Neural progenitor cell (in vitro differentiated cells): Measurements from ENCODE around the gene CBLC. TPM values are rescaled to one million over a fixed set of nuclear protein-coding genes. Genes with fewer than 3 reads are reported as not detected.

Experiments used
- DNase-seq: peaks from one replicate; pipeline ENCODE4 v3.0.0-alpha.2; 2016; ENCODE audit warnings: low spot score
- H2AFZ ChIP-seq: fragments of 200-600 bp; sonication (generic); replicated peaks from 2 replicates; pipeline ENCODE4 v1.6.1; 2016; ENCODE audit warnings: antibody characterized with exemption
- H3F3A ChIP-seq: fragments of 200-600 bp; sonication (generic); 2 replicates; pipeline ENCODE4 v1.6.1; 2016; ENCODE audit warnings: antibody characterized with exemption, low read depth
- H3K27ac ChIP-seq: fragments of 200-600 bp; sonication (generic); 2 replicates; pipeline ENCODE4 v1.5.1; 2016; ENCODE audit warnings: mild to moderate bottlenecking
- H3K27me3 ChIP-seq: fragments of 200-600 bp; sonication (generic); 2 replicates; pipeline ENCODE4 v1.6.1; 2016; ENCODE audit warnings: mild to moderate bottlenecking, moderate library complexity
- H3K36me3 ChIP-seq: fragments of 200-600 bp; sonication (generic); 2 replicates; pipeline ENCODE4 v1.5.1; 2016
- H3K4me1 ChIP-seq: fragments of 200-600 bp; sonication (generic); 2 replicates; pipeline ENCODE4 v1.6.1; 2016; ENCODE audit warnings: mixed run types
- H3K4me2 ChIP-seq: fragments of 200-600 bp; sonication (generic); 2 replicates; pipeline ENCODE4 v1.6.1; 2016
- H3K4me3 ChIP-seq: fragments of 200-600 bp; sonication (generic); 2 replicates; pipeline ENCODE4 v1.5.1; 2016
- H3K79me2 ChIP-seq: fragments of 200-600 bp; sonication (generic); 2 replicates; pipeline ENCODE4 v1.6.1; 2016; ENCODE audit warnings: low read depth
- H3K9ac ChIP-seq: fragments of 200-600 bp; sonication (generic); 2 replicates; pipeline ENCODE4 v1.6.1; 2016
- H3K9me3 ChIP-seq: fragments of 200-600 bp; sonication (generic); 2 replicates; pipeline ENCODE4 v1.5.1; 2016; ENCODE audit warnings: low read depth
- H4K20me1 ChIP-seq: fragments of 200-600 bp; sonication (generic); 2 replicates; pipeline ENCODE4 v1.6.1; 2016; ENCODE audit warnings: low read depth
- H3K27ac Mint-ChIP-seq: 3 replicates; pipeline ENCODE4 v1.8.0; 2021; ENCODE audit warnings: mixed read lengths
- H3K27me3 Mint-ChIP-seq: 2 replicates; pipeline ENCODE4 v1.8.0; 2022; ENCODE audit warnings: low read depth, mild to moderate bottlenecking, inconsistent platforms, moderate library complexity, mixed read lengths; ENCODE audit not compliant: insufficient read depth
- H3K36me3 Mint-ChIP-seq: 3 replicates; pipeline ENCODE4 v1.8.0; 2021; ENCODE audit warnings: mixed read lengths
- H3K4me1 Mint-ChIP-seq: 3 replicates; pipeline ENCODE4 v1.8.0; 2021; ENCODE audit warnings: mixed read lengths
- H3K4me3 Mint-ChIP-seq: 3 replicates; pipeline ENCODE4 v1.8.0; 2021; ENCODE audit warnings: mild to moderate bottlenecking, moderate library complexity, mixed read lengths
- H3K9me3 Mint-ChIP-seq: 3 replicates; pipeline ENCODE4 v1.8.0; 2020; ENCODE audit warnings: mixed read lengths
- CTCF ChIP-seq: fragments of 200-600 bp; sonication (generic); IDR thresholded peaks from 2 replicates; pipeline ENCODE4 v1.5.1; 2017; ENCODE audit warnings: antibody characterized with exemption, mild to moderate bottlenecking
- EZH2 ChIP-seq: fragments of 200-600 bp; sonication (generic); IDR thresholded peaks from 2 replicates; pipeline ENCODE4 v1.6.1; 2017; ENCODE audit warnings: antibody characterized with exemption, mild to moderate bottlenecking, moderate library complexity
- EZH2phosphoT487 ChIP-seq: fragments of 200-600 bp; sonication (generic); IDR thresholded peaks from 2 replicates; pipeline ENCODE4 v1.6.1; 2017; ENCODE audit warnings: antibody characterized with exemption
- total RNA-seq: library from RNA; depleted of rRNA; stranded (reverse); fragments of >200 nt; gene quantifications from 2 replicates; pipeline ENCODE4 v1.2.3, GENCODE V29; 2015; ENCODE audit warnings: low replicate concordance

CBLC gene
- total RNA-seq, 1 donor from 2014 or later = 1.5 TPM

- Mint-ChIP-seq H3K27ac (no peak overlapping the region), H3K36me3 (peaks cover 2% of the 10 kb centered on the region), H3K9me3 (no peaks in the 10 kb centered on the region), H3K27me3 (peaks cover 11% of the 10 kb centered on the region), H3K4me3 (no peak overlapping the region), H3K4me1 (peaks cover 30% of the 10 kb centered on the region)
- Histone ChIP-seq H3K27me3 (peaks cover under 1% of the 10 kb centered on the region), H3K9me3 (no peaks in the 10 kb centered on the region), H3K9ac (no peak overlapping the region), H3K79me2 (no peaks in the 10 kb centered on the region), H3F3A (peaks cover 1% of the 10 kb centered on the region), H3K4me1 (peaks cover 12% of the 10 kb centered on the region), H3K36me3 (no peaks in the 10 kb centered on the region), H3K4me2 (no peak overlapping the region), H4K20me1 (no peaks in the 10 kb centered on the region), H3K27ac (no peak overlapping the region), H2AFZ (no peak overlapping the region), H3K4me3 (no peak overlapping the region)
- TF ChIP-seq EZH2 (no peak), CTCF (no peak), EZH2phosphoT487 (no peak)
- no peak for DNase-seq
Measured at GRCh38 chr19:44814517-44814916, 36.8 kb downstream of the CBLC start.

- H3K4me3 Mint-ChIP-seq = no peak overlapping the region
- Histone ChIP-seq H3F3A (no peaks in the 10 kb centered on the region), H3K9me3 (no peaks in the 10 kb centered on the region), H2AFZ (no peak overlapping the region), H3K36me3 (no peaks in the 10 kb centered on the region), H3K4me1 (no peaks in the 10 kb centered on the region), H3K4me2 (no peak overlapping the region), H3K27me3 (no peaks in the 10 kb centered on the region), H3K4me3 (no peak overlapping the region), H3K27ac (no peak overlapping the region), H3K79me2 (no peaks in the 10 kb centered on the region), H4K20me1 (no peaks in the 10 kb centered on the region), H3K9ac (no peak overlapping the region)
- H3K27ac Mint-ChIP-seq = peak overlapping the region; percentile 95
- peaks cover 7% of the 10 kb centered on the region for H3K27me3 Mint-ChIP-seq
- H3K36me3 Mint-ChIP-seq = peaks cover 2% of the 10 kb centered on the region
- DNase-seq = no peak
- H3K4me1 Mint-ChIP-seq = peaks cover 15% of the 10 kb centered on the region
- no peak for TF ChIP-seq EZH2
- TF ChIP-seq CTCF = no peak
- TF ChIP-seq EZH2phosphoT487 = no peak
- H3K9me3 Mint-ChIP-seq = no peaks in the 10 kb centered on the region
Measured at GRCh38 chr19:44816301-44816700, 38.6 kb downstream of the CBLC start.

- Mint-ChIP-seq H3K36me3 (peaks cover 2% of the 10 kb centered on the region), H3K9me3 (no peaks in the 10 kb centered on the region), H3K4me3 (peak overlapping the region; percentile 18), H3K27ac (peak overlapping the region; percentile 43), H3K27me3 (peaks cover 13% of the 10 kb centered on the region), H3K4me1 (peaks cover 22% of the 10 kb centered on the region)
- Histone ChIP-seq H3K9me3 (no peaks in the 10 kb centered on the region), H3K4me2 (no peak overlapping the region), H3K9ac (no peak overlapping the region), H3K36me3 (no peaks in the 10 kb centered on the region), H3K27me3 (no peaks in the 10 kb centered on the region), H3K79me2 (no peaks in the 10 kb centered on the region), H3K27ac (no peak overlapping the region), H3K4me3 (no peak overlapping the region), H3F3A (peaks cover 2% of the 10 kb centered on the region), H4K20me1 (no peaks in the 10 kb centered on the region), H2AFZ (no peak overlapping the region), H3K4me1 (peaks cover 6% of the 10 kb centered on the region)
- no peak for DNase-seq
- TF ChIP-seq EZH2 = no peak
- TF ChIP-seq EZH2phosphoT487 = no peak
- no peak for TF ChIP-seq CTCF
Measured at GRCh38 chr19:44817725-44818465, 40.2 kb downstream of the CBLC start.
